OCI-LY7 (cell line): ENCODE measurements around the gene MMS22L.

ENCODE experiments used
- CTCF ChIP-seq: fragments of 200-600 bp; sonication (generic); conservative IDR thresholded peaks from 2 replicates; pipeline ENCODE4 v1.5.1; 2014; ENCODE audit warnings: mild to moderate bottlenecking, antibody characterized with exemption, low read length, moderate library complexity, mixed read lengths
- EZH2phosphoT487 ChIP-seq: fragments of 200-600 bp; sonication (generic); IDR thresholded peaks from 2 replicates; pipeline ENCODE4 v1.6.1; 2018; ENCODE audit warnings: low read depth, borderline replicate concordance, mild to moderate bottlenecking, mixed run types, antibody characterized with exemption, low read length, moderate library complexity, mixed read lengths

- TF ChIP-seq CTCF (no peak), EZH2phosphoT487 (no peak)
Observed at GRCh38 chr6:97120511-97120910, 162.5 kb downstream of the MMS22L start.
